Fibroblast of lung (primary cell): ENCODE measurements around the gene LRG1. TPM values are rescaled to one million over a fixed set of nuclear protein-coding genes. Genes with fewer than 3 reads are reported as not detected.
A peak's percentile ranks its signal among the peaks of the same experiment; 100 is the strongest.

ENCODE experiments used
- DNase-seq, 2 donors: peaks; one replicate each; pipeline versions ENCODE4 v3.0.0 to v3.0.0-alpha.2; 2010; ENCODE audit warnings: low read depth in 2 of 2
- H2AFZ ChIP-seq: 2 replicates; pipeline ENCODE4 v1.5.1; 2012; ENCODE audit warnings: low read length, control low read depth, inconsistent platforms
- H3K27ac ChIP-seq: 2 replicates; pipeline ENCODE4 v1.5.1; 2011; ENCODE audit warnings: low read length, control low read depth; ENCODE audit not compliant: insufficient read depth
- H3K27me3 ChIP-seq: 2 replicates; pipeline ENCODE4 v1.5.1; 2011; ENCODE audit warnings: mild to moderate bottlenecking, low read length; ENCODE audit not compliant: control insufficient read depth, insufficient read depth
- H3K36me3 ChIP-seq: 2 replicates; pipeline ENCODE4 v1.5.1; 2011; ENCODE audit warnings: low read length; ENCODE audit not compliant: control insufficient read depth, insufficient read depth
- H3K4me1 ChIP-seq: 2 replicates; pipeline ENCODE4 v1.5.1; 2011; ENCODE audit warnings: low read length; ENCODE audit not compliant: control insufficient read depth, insufficient read depth; ENCODE audit errors: extremely low read depth
- H3K4me2 ChIP-seq: 2 replicates; pipeline ENCODE4 v1.5.1; 2011; ENCODE audit warnings: low read length, control low read depth; ENCODE audit not compliant: insufficient read depth; ENCODE audit errors: extremely low read depth
- H3K4me3 ChIP-seq, 4 experiments: fragments of 200-600 bp in 1 of 4; sonication (generic) in 1 of 4; replicated peaks in 1 of 4; 2 replicates each; pipeline ENCODE4 v1.5.1; 2011 to 2016; ENCODE audit warnings: low read length in 4 of 4, low read depth in 3 of 4, mild to moderate bottlenecking in 3 of 4, control low read depth in 2 of 4, inconsistent platforms in 1 of 4, mixed read lengths in 1 of 4; ENCODE audit not compliant: insufficient read depth in 1 of 4; ENCODE audit errors: control extremely low read depth in 1 of 4
- H3K79me2 ChIP-seq: 2 replicates; pipeline ENCODE4 v1.5.1; 2012; ENCODE audit warnings: mild to moderate bottlenecking, low read length, inconsistent platforms; ENCODE audit not compliant: control insufficient read depth, insufficient read depth
- H3K9ac ChIP-seq: 2 replicates; pipeline ENCODE4 v1.5.1; 2011; ENCODE audit warnings: mild to moderate bottlenecking, low read length, control low read depth; ENCODE audit not compliant: insufficient read depth
- H3K9me3 ChIP-seq: 2 replicates; pipeline ENCODE4 v1.5.1; 2012; ENCODE audit warnings: low read depth, low read length; ENCODE audit not compliant: control insufficient read depth, insufficient read depth
- H4K20me1 ChIP-seq: 2 replicates; pipeline ENCODE4 v1.5.1; 2011; ENCODE audit warnings: low read length; ENCODE audit not compliant: control insufficient read depth, insufficient read depth; ENCODE audit errors: extremely low read depth
- CTCF ChIP-seq, 2 donors: IDR thresholded peaks in 1 of 2; conservative IDR thresholded peaks in 1 of 2; 1 replicate in 1 of 2; 2 replicates in 1 of 2; pipeline ENCODE4 v1.5.1; 2011 to 2012; ENCODE audit warnings: low read length in 2 of 2, control low read depth in 1 of 2, inconsistent platforms in 1 of 2, low read depth in 1 of 2, mild to moderate bottlenecking in 1 of 2
- EZH2 ChIP-seq: IDR thresholded peaks from 2 replicates; pipeline ENCODE4 v1.5.1; 2012; ENCODE audit warnings: low read length, control low read depth, mild to moderate bottlenecking; ENCODE audit errors: missing control alignments
- polyA plus RNA-seq, 2 donors: library from polyadenylated mRNA; depleted of rRNA in 1 of 2; stranded (reverse) in 1 of 2; unstranded in 1 of 2; fragments of >200 nt; gene quantifications; 2 replicates each; pipeline ENCODE4 v1.2.1, GENCODE V29; 2011 to 2012; ENCODE audit warnings: missing spikeins in 1 of 2
- total RNA-seq: library from RNA; depleted of rRNA; stranded (reverse); fragments of >200 nt; gene quantifications from 2 replicates; pipeline ENCODE4 v1.2.1, GENCODE V29; 2014

The LRG1 gene
- total and polyA plus RNA-seq, 2 donors (not counting 1 experiment from before 2014, with no cell fraction given): 0.10 TPM; not detected in 1

- Histone ChIP-seq H3K36me3 (no peaks in the 10 kb centered on the region), H4K20me1 (no peaks in the 10 kb centered on the region), H3K79me2 (no peaks in the 10 kb centered on the region), H3K4me3 (no peak overlapping the region), H3K9me3 (no peaks in the 10 kb centered on the region), H2AFZ (no peak overlapping the region), H3K27ac (no peak overlapping the region), H3K4me1 (no peaks in the 10 kb centered on the region), H3K9ac (no peak overlapping the region), H3K27me3 (no peaks in the 10 kb centered on the region), H3K4me2 (no peak overlapping the region)
- TF ChIP-seq EZH2 (no peak), CTCF (conservative IDR thresholded peaks at IDR 0.05 in 1 of 2, IDR thresholded peaks at IDR 0.05 in 1 of 2; ENCODE audit: low read depth in 1 of 2, low read length in 2 of 2) (peak; percentile 91 to 92)
- DNase-seq: no peak
Measured at GRCh38 chr19:4557971-4558941, 18.4 kb upstream of the LRG1 start.

DNA sequence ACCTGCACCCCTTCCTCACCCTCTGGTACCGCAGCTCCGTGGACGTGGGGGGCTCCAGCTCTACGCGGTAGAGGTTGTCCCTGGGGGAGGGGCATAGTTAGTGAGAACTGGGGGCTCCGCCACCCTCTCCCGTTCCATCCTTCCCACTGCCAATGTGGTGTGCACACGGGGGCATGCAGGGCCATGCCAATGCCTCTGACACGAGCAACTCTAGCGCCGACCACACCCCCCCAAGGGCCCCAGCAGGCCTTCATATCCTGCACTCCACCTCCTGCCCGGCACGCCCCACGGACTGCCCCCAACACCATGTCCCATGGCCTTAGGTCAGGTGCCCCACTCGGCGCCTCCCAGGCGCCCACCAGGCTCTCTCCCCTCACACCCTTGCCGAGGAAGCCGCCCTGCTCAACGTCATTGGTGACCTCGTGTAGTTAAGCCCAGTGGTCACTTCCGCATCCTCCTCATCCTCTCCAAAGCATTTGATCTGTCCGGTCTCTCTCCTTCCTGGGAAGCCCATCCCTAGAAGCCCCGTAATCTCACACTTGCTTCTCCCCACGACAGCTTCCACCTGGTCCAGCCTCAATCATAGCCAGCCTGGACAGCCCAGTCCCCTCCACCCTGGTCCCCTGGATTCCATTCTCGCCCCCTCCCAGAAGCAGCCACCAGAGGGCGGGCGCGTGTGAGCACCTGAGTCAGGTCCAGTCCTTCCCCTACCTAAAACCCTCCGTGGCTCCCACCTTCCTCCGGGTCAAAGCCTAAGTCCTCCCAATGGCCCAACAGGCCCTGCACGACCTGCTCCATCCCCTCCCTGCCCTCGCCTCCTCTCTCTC, 17.5 kb upstream of the LRG1 start:
- TF ChIP-seq CTCF (conservative IDR thresholded peaks at IDR 0.05 in 1 of 2, IDR thresholded peaks at IDR 0.05 in 1 of 2; ENCODE audit: low read depth in 1 of 2, low read length in 2 of 2): no peak
- TF ChIP-seq EZH2: no peak
- H3K36me3 ChIP-seq: no peaks in the 10 kb centered on the region
- H3K27ac ChIP-seq: no peak overlapping the region
- no peaks in the 10 kb centered on the region for H4K20me1 ChIP-seq
- H3K4me2 ChIP-seq: no peak overlapping the region
- no peaks in the 10 kb centered on the region for H3K9me3 ChIP-seq
- no peak for DNase-seq
- no peaks in the 10 kb centered on the region for H3K79me2 ChIP-seq
- no peaks in the 10 kb centered on the region for H3K27me3 ChIP-seq
- H3K9ac ChIP-seq: no peak overlapping the region
- H3K4me3 ChIP-seq: no peak overlapping the region
- no peak overlapping the region for H2AFZ ChIP-seq
- no peaks in the 10 kb centered on the region for H3K4me1 ChIP-seq

- no peak for TF ChIP-seq CTCF (conservative IDR thresholded peaks at IDR 0.05 in 1 of 2, IDR thresholded peaks at IDR 0.05 in 1 of 2; ENCODE audit: low read depth in 1 of 2, low read length in 2 of 2)
- TF ChIP-seq EZH2: no peak
- H3K4me1 ChIP-seq: no peaks in the 10 kb centered on the region
- no peak overlapping the region for H3K4me2 ChIP-seq
- no peaks in the 10 kb centered on the region for H4K20me1 ChIP-seq
- H3K27ac ChIP-seq: no peak overlapping the region
- DNase-seq: no peak
- H3K79me2 ChIP-seq: no peaks in the 10 kb centered on the region
- no peaks in the 10 kb centered on the region for H3K9me3 ChIP-seq
- no peak overlapping the region for H3K9ac ChIP-seq
- H3K4me3 ChIP-seq: no peak overlapping the region
- H3K36me3 ChIP-seq: no peaks in the 10 kb centered on the region
- H3K27me3 ChIP-seq: no peaks in the 10 kb centered on the region
- H2AFZ ChIP-seq: no peak overlapping the region
Measured at GRCh38 chr19:4556597-4557127, 16.8 kb upstream of the LRG1 start.
